HG03558 (cell line): ENCODE results near the gene IRF1.
A peak's percentile ranks its signal among the peaks of the same experiment; 100 is the strongest.

ENCODE experiments used
- ATAC-seq: cut with Tn5 transposase; IDR thresholded peaks from one replicate; pipeline ENCODE4 v1.9.1; 2021; ENCODE audit warnings: moderate number of reproducible peaks; ENCODE audit not compliant: unreplicated experiment; ENCODE audit errors: extremely low read depth

Gene IRF1

DNA sequence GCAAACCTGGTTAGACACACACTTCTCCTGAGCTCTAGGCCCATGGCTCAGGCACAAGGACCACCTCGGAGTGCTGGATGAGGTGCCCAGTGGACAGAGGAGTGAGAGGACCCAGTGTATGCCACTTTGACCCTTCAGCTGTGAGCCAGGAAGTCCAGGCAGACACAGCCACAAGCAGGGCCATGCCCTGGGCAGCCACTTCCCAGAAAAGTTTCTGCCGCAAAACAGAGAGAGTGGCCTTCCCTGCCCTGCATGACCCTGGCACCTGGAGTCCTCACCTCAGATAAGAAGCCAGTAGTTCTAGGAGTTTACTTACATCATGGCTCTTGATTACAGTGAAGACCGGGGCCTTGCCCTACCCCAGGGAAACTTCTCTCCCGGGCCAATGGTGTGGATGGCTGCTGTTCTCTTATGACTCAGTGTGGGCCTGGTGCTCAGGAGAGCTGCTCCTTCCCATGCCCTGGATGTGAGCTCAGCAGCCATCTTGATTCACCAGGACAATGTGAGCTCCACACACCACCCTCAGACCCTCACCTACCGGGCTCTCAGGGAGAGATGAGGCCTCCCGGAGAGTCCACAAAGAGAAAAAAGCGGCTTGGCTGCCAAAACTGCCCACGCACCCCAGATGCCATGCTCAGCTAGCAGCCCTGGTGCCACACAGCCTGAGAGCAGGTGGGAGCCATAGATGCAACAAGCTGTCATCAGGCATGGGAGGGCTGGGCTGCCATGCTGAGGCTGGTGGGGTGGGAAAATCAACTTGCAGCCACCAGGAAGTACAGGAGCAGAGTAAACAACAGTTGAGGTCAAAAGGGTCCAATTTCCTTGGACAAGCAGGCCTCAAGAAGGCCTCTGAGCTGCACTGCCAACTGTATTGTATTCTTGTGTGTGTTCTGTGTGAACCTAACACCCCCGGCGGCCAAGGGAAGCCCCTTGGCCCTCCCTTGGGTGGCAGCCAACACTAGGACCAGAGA is 11.7 kb upstream of the IRF1 start:
- ATAC-seq, result no peak

DNA sequence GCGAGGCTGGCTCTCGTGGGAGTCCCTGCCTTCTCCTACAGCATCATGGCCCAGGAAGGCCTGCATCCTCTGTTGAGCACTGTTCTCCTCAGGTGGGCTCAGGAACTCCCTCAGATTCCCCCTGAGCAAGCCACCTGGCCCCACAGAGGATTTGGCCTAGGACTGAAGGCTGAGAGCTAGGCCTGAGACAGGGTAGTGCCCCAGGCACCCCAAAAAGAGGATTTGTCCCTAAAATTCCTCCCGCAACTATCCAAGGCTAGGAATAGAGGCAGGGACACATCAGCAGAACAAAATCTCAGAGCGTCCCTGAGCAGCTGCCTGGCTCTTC is 11.0 kb upstream of the IRF1 start:
- no peak for ATAC-seq

DNA sequence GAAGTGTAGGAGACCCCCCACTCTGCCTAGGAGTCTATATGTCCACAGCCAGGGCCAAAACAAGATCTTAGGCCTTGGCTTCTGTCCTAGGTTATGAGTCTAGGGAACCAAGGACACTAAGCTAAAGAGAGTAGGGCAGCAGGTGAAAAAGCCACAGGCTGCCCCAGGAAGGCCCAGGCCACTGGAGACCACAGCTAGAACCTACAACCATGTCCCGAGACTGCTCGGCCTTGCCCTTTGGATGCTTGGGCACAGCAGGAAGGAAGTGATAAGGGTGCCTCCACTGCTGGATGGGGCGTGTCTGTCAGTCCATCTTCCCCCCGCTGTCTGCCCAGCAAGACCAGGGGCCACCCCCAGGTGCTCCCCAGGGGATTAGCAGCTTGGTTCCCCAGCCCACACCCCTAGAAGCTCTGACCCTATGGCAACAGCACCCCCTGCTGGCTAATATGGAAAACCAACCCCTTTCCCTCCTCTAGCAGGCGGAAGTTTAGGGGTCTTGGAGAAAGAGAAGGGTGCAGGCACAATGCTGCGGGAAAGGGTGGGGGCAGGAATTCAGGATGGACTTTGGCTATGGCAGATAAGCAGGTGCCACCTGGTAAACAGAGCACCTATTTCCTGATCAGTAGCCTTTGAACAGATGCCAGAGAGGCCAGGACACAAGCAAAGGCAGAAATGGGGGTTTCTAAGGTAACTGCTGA is 10.5 kb upstream of the IRF1 start:
- no peak for ATAC-seq

DNA sequence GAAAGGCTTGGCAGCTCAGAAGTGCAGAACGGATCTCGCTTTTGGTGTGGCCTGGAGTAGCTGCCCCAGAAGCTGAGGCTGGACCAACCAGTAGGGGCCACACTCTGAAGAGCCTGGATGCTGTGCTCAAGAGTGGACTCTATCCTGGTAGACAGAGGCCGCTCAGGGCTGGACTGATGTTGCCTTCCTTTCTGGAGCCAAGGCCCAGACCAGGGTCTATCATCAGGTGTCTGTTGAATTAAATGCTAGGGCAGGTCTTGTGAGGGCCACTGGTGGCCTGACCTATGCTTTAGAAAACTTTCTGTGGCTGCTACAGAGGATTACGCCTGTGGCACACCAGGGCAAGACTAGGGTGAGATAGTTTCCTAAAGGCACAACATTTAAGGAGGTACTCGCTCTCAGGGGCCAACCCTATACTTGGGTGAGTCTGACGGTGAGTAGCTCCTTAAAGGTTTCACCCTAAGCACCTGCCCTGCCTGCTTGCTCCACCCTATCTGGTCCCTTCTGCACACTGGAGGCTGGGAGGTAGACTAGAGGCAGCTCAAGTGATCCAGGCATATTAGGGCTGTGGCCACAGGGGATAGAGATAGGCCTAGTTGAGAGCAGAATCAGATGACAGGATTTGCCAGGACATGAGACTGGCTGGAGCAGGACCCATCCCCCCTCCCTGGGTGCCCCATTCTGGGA is 9.8 kb upstream of the IRF1 start:
- no peak for ATAC-seq

DNA sequence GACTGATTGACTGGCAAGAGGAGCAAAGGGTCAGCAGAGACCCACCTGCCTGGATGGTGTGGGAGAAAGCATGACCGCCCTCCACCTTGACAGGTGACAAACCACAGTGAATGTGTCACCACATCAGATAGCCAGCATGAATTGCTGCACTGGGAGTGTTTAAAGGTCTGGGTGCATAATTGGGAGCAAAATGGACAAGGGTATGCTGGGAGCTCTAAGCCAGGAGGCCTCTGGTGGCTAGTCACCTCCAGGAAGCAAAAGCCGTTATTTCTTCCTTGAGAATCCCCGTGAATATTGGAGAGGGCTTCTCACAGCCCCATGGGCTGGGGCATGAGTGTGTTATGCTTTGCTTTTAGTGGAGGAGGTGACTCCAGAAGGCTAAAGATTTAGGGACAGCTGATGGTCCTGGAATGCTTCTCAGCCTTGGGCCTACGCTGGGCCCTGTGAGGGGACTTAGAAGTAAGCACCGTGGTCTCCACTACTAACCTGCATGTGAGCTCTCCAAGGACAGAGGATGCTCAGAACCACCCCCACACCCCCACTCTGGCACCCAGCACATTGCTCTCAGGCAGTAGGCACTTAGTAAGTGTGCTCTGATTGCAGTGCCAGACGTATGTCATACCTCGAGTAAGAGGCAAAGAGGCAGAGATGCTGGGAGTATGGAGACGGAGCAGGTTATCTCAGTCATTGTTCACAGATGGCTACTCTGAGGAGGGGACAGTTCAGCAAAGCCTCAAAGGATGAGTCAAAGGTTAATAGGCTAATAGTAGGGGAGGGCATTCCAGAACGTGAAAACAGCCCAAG is 9.1 kb upstream of the IRF1 start:
- ATAC-seq, result no peak

DNA sequence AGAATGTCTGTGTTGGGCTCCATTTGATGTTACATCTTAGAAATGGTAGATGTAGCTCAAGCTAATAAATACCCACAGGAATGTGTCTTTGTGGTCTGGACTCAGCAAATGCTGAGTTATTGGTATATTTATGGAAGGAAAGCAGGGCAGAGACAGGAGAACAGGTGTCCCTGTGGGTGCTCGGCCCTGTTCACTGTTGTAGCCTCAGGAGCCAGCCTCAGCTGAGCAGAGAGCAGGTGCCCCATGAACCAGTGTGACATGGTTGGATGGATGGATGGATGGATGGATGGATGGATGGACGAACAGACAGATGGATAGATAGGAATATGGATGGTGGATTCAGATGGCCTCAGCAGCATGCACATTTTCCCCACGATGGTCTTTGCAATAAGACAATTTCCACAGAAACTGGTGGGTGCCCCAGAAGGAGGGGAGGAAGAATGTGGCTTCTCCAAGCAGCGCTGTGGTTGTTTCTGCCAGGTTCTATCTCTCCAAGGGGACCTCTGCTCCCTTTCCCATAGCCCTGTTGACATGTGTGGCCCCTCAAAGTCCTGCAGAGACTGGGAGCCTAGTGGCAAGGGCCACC is 8.2 kb upstream of the IRF1 start:
- no peak for ATAC-seq

DNA sequence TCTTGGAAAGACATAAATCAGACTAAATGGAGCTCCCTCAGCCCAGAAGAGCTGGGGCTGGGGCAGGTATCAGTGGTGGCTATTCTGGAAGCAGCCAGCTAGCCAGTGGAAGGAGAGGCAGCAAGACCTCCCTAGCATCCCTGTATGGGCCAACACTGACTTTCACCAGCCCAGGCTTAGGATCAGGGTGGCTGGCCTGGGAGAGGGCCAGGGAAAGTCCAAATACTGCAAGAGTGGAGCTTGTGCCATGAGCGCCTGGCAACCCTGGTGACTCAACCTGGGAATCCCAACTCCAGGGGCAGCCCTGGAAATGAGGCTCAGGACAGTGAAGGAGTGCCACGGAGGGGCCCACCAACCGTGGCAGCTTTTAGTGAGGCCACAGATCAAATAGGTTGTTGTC is 7.6 kb upstream of the IRF1 start:
- no peak for ATAC-seq

DNA sequence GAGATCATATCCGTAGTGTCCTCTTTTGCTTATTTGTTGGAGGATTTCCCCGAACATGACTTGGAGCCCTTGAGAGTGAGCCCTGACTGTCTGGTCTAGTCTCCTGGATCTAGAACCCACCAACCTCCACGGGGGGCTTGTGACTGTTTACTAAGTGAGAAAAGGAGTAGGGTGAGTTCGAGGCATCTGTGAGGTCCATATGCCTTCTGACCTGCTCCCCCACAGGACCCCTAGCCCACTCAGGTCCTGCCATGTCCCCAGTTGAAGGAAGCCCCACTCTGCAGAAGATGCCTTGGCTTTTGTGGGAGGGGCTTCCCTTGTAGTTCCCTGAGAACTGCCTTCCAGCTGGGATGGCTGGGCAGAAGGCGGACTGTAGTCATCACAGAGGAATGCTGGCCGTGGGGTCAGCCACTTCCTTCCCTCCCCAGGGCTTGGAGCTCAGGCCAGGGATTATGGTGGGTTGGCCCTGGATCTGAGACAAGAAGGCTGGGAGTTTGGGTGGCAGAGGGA is 7.0 kb upstream of the IRF1 start:
- no peak for ATAC-seq

DNA sequence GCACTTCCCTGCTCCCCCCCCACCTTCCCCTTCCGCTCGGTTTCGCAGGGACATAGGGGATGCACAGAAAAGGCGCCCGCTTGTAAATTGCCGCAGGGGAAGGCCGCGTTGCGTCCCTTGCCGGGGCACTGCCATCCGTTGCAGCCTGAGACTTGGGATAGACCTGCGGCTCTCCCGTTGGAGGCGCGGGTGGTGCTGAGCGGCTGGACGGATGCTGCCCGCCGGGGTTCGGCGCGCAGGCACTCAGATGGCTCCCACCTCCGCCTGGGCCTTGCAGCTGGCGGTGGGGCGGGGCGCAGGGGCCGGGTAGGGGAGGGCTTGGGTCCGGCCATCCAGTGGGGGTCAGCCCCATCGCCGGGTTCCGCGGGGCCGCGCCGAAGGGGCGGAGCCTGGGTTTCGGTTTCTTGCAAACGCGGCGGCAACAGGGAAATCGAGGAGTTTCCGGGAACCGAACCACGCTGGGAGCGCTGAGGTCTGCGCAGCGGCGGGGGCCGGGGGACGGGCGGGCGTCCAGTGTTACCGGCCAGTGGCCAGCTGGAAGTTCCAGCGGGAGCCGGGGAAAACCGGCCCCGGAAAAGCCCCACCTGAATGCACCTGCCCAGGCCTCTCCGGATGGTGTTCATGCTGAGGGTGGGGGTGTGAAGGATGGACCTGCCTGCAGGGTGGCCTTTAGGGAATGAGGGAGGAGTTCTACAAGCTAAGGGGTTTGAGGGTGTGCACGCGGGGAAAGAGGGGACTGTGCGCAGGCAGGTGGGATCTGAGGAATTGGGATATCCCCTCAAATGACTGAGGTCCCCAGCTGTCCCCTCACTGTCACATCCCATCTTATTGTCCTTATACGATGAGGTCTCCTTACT is 6.3 kb upstream of the IRF1 start:
- ATAC-seq, result no peak

DNA sequence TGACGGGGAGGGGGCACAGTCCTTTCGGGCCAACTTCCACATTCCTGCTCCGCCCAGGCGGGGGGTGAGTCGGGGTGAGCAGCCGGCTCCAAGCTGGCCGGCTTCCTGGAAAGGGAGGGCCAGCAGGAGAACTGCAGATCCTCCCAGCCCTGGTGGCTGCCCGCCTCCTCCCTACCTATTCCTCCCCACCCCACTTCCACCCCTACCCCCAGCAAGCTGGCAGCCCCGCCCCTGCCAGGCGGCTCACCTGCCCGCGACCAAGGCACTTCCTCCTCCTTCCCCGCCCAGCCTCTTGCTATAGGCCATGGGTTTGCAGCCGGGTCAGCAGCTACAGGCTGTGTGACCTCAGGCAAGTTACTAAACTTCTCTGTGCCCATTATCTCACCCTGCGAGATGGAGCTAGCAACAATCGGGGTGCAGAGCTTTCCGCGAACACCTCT is 5.6 kb upstream of the IRF1 start:
- ATAC-seq, result no peak

DNA sequence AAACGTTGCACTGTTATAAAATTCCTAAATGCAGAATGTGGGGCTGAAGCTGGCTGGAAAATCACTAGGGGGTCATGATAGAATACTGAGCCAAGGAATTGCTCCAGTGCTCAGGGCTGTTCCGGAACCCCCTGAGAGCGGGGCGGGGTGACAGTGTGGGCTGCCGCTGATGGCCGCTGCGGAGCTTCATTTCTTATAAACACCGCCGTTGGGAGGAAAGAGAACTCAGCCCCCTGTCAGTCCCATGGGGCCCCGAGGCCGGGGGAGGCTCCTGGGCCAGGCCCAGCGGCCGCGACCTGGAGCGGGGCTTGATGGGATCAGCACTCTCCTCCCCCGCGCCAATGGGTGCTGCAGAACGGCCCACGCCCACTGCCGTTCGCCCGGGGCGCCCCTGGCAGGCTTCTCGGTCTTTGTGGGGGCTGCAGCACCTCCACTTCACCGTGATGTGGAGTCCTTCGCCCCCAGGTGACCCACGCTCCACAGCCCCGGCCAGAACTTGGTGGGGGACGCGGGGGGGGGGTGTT is 5.2 kb upstream of the IRF1 start:
- no peak for ATAC-seq

DNA sequence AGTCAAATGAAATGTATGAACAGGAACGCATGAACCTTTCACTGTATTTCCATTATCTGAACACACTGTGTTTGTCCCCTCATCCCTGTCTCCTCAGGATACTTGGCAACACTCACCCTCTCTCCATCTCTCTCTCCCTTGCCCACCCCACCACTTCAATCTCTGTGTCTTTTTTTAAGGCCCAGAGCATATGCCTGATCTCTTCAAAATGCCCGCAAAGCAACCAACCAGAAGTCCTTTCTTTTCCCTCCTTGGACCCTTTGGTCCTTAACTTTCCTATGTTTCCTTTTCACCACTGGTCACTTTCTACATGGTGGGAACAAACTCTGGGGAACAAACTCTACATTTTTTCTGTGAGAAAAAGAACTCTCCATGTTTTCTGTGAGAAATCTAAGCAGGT is 3.2 kb upstream of the IRF1 start:
- ATAC-seq, result no peak

DNA sequence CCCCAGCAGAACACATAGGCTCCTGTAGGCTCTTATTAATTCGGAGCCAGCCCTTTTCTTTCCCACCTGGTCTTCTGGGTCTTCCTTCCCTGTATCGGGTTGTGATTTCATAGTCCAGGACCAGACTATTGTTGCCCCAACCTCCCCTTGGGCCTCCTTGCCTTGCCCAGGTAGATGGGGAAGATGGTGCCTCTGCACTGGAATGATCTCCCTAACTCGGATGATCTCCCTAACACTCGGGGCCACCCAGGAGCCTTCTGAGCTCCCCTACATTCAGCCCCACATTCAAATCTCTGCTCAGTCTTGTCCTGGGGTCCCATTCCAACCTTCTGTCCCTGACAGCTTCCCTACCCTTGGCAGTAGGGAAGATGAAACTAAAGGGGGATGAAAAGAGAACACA is 2.7 kb upstream of the IRF1 start:
- no peak for ATAC-seq

DNA sequence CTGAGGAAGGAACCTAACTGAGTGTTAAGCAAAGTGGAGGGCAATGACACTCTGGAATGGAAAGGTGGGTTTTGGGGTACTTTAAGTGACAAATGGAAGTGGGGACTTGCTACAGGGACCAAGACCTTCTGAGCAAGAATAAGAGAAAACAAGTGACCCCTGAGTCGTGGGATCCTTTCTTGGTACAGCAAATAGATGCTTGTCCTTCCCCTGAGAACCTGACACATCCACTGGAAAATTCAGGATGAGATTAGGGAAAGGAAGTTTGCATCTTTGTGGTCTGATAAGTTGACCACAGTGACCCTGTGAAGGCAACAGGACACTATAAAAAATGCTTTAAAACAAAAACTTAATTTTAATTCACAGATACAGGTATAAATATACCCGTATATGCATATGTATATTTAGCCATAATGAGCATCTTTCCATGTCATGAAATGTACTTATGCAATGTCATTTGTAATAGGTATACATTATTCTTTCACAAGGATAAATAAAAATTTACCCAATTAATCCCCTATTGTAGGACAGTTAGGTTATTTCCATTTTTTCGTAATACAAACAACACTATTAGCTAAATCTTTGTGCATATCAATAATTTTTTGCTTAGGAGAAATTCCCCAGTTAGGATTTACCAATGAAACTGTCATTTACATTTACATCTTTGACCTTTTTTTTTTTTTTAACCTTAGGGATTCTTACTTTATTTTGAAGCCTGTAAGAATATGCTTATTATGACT is 2.0 kb upstream of the IRF1 start:
- ATAC-seq, result no peak

DNA sequence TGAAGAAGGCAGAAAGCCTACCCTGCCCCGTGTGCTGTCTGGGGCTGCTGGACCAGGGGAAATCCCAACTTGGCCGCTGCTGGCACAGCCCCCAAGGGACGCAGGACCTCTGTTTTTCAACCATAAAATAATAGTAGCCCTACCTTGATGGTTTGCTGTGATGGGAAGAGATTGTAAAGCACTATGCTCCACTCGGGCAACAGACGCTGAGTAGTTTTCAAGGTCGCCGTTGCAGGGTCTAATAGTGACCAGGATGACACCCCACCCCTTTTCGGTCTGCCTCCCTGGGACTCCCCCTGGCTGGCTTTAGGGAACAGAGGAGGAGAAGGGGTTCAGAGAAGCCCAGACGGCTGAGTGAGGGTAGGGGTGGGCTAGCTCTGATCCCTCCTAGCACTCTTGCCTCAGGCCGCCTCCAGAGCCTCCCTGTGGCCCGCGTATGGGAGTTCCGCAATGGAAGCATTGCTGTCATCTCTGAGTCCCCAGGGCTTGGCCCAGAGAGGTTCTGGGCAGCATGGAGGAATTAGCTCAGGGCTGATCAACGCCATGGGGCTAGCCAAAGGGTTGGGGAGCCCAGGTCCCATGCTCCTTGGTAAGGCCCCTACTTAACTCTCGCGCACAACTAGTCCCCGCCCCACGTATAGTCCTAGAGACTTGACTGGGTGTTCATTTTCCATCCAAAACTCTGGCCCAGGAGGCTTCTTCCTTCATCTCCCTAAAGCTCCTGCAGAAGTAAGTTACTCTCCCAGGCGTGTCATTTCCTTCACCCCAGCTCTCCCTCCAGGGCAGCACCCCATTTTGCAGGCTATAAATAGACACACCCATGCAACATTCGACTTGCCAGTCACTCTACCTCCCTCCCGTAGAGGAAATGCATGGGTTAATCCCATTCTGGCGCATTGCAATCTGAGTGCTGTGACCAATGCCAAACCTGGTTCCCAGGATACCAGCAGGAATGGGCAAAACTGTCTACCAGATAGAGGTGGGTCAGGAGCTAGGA is 1.1 kb upstream of the IRF1 start:
- no peak for ATAC-seq

DNA sequence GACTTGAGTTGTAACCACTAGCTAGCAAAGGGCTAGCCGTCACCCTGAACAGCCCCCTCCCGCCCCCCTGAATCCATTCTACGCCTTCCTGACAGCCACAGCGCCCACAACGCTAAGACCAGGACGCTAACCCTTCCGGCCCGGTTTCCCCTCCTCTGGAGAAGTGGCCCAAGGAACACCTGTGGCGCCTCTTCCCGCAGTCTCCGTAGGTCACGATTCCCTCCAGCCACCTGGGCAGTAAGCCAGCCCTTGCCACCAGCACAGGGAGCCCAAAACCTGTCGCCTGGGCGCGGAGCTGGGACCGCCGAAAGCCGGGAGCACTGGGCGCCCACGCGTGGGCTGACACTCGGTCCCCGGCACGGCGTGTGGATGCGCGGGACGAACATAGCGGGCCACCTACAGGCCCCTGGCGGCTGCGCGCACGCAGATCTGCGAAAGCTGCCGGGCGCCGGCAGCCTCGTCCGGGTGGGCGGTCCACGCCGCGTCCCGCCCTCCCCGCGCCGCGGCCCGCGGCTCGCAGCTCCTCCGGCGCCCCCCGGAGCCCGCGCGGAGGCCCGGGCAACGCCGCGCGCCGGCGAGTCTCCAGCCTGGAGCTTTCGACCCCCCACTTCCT is 596 bp downstream of the IRF1 start:
- peak; percentile 1 for ATAC-seq
